CD4-positive, CD25-positive, alpha-beta regulatory T cell (primary cell): ENCODE measurements around the gene EVX2. TPM values are rescaled to one million over a fixed set of nuclear protein-coding genes. Genes with fewer than 3 reads are reported as not detected.

Source experiments
- ATAC-seq, 2 donors: fragments of 150-1000 bp; cut with Tn5 transposase; one replicate each; pipeline ENCODE4 v1.10.0; 2021; ENCODE audit warnings: low read depth in 2 of 2, moderate number of reproducible peaks in 2 of 2, moderate library complexity in 1 of 2
- DNase-seq, 3 donors: peaks; one replicate each; pipeline versions ENCODE4 v3.0.0 to v3.0.0-alpha.2; 2012 to 2022; ENCODE audit warnings: mixed read lengths in 1 of 3
- H3K27ac ChIP-seq: one replicate; pipeline ENCODE4 v1.7.0; 2013; ENCODE audit warnings: mild to moderate bottlenecking, low read length; ENCODE audit not compliant: insufficient read depth, poor library complexity, severe bottlenecking
- H3K27me3 ChIP-seq: one replicate; pipeline ENCODE4 v1.7.0; 2013; ENCODE audit warnings: low read length; ENCODE audit not compliant: control insufficient read depth, insufficient read depth
- H3K36me3 ChIP-seq: one replicate; pipeline ENCODE4 v1.7.0; 2013; ENCODE audit warnings: mild to moderate bottlenecking, low read length, moderate library complexity; ENCODE audit not compliant: control insufficient read depth, insufficient read depth
- H3K4me1 ChIP-seq: 2 replicates; pipeline ENCODE4 v1.7.0; 2013; ENCODE audit warnings: mild to moderate bottlenecking, low read length; ENCODE audit not compliant: insufficient read depth, control insufficient read depth, poor library complexity, severe bottlenecking
- H3K4me3 ChIP-seq: one replicate; pipeline ENCODE4 v1.7.0; 2013; ENCODE audit warnings: low read depth, mild to moderate bottlenecking, low read length, moderate library complexity
- H3K9me3 ChIP-seq, 2 experiments: 1 replicate in 1 of 2; 2 replicates in 1 of 2; pipeline ENCODE4 v1.7.0; 2013; ENCODE audit warnings: low read length in 2 of 2, mild to moderate bottlenecking in 1 of 2, moderate library complexity in 1 of 2; ENCODE audit not compliant: control insufficient read depth in 2 of 2
- H3K27ac Mint-ChIP-seq, 3 donors: one replicate each; pipeline ENCODE4 v1.8.0; 2020 to 2022; ENCODE audit warnings: mild to moderate bottlenecking in 3 of 3, mixed read lengths in 3 of 3, moderate library complexity in 2 of 3
- H3K27me3 Mint-ChIP-seq: one replicate; pipeline ENCODE4 v1.8.0; 2022; ENCODE audit warnings: mild to moderate bottlenecking, mixed read lengths
- H3K36me3 Mint-ChIP-seq: one replicate; pipeline ENCODE4 v1.8.0; 2020; ENCODE audit warnings: mixed read lengths
- H3K4me1 Mint-ChIP-seq, 4 donors: one replicate each; pipeline ENCODE4 v1.8.0; 2020 to 2022; ENCODE audit warnings: mixed read lengths in 4 of 4, mild to moderate bottlenecking in 1 of 4
- H3K4me3 Mint-ChIP-seq, 4 donors: one replicate each; pipeline ENCODE4 v1.8.0; 2020 to 2022; ENCODE audit warnings: mild to moderate bottlenecking in 4 of 4, mixed read lengths in 4 of 4, moderate library complexity in 3 of 4
- H3K9me3 Mint-ChIP-seq, 7 donors: one replicate each; pipeline ENCODE4 v1.8.0; 2020 to 2022; ENCODE audit warnings: mixed read lengths in 7 of 7, mild to moderate bottlenecking in 3 of 7, moderate library complexity in 2 of 7
- polyA plus RNA-seq, 4 donors: library from polyadenylated mRNA; unstranded; fragments of 300-500 nt; fragmentation: Illumina TruSeq; gene quantifications; one replicate each; pipeline ENCODE4 v1.2.3, GENCODE V29; 2021
- total RNA-seq: library from RNA; stranded (reverse); gene quantifications from one replicate; pipeline ENCODE4 v1.2.3, GENCODE V29; 2022

Gene EVX2
- total and polyA plus RNA-seq, 5 donors from 2014 or later: not detected

- ATAC-seq (no peak), DNase-seq (no peak)
- H3K27me3 Mint-ChIP-seq: peaks cover 93% of the 10 kb centered on the region
- peaks cover 10 to 43% (median 26%) of the 10 kb centered on the region in 4 donors for H3K4me1 Mint-ChIP-seq
- peak overlapping the region in 1 of 4 donors; percentile 42 for H3K4me3 Mint-ChIP-seq
- Histone ChIP-seq H3K36me3 (no peaks in the 10 kb centered on the region), H3K4me1 (peaks cover 31% of the 10 kb centered on the region), H3K27me3 (peaks cover 68% of the 10 kb centered on the region), H3K9me3 (peaks cover 6 to 25% of the 10 kb centered on the region in 2 experiments), H3K4me3 (no peak overlapping the region), H3K27ac (no peak overlapping the region)
- peaks cover 11% of the 10 kb centered on the region for H3K36me3 Mint-ChIP-seq
- H3K27ac Mint-ChIP-seq: peak overlapping the region in 1 of 3 donors; percentile 84
- H3K9me3 Mint-ChIP-seq: peaks cover 0 to 20% (median 2%) of the 10 kb centered on the region in 7 donors
Measured at GRCh38 chr2:176094349-176094748, 10.6 kb upstream of the EVX2 start.

- Histone ChIP-seq H3K36me3 (no peaks in the 10 kb centered on the region), H3K9me3 (peaks cover 6 to 25% of the 10 kb centered on the region in 2 experiments), H3K27ac (no peak overlapping the region), H3K27me3 (peaks cover 72% of the 10 kb centered on the region), H3K4me3 (no peak overlapping the region), H3K4me1 (peaks cover 31% of the 10 kb centered on the region)
- DNase-seq (no peak), ATAC-seq (no peak)
- no peak overlapping the region for H3K27ac Mint-ChIP-seq
- H3K27me3 Mint-ChIP-seq: peaks cover 93% of the 10 kb centered on the region
- peaks cover 12% of the 10 kb centered on the region for H3K36me3 Mint-ChIP-seq
- peak overlapping the region in 3 of 4 donors; percentile 15 to 44 (median 19) for H3K4me3 Mint-ChIP-seq
- peaks cover 0 to 22% (median 2%) of the 10 kb centered on the region in 7 donors for H3K9me3 Mint-ChIP-seq
- peaks cover 10 to 42% (median 26%) of the 10 kb centered on the region in 4 donors for H3K4me1 Mint-ChIP-seq
Measured at GRCh38 chr2:176093898-176094249, 10.1 kb upstream of the EVX2 start.

GRCh38 chr2:176093145-176093897, 9.6 kb upstream of the EVX2 start:
- Mint-ChIP-seq H3K9me3 (peaks cover 0 to 23% (median 2%) of the 10 kb centered on the region in 7 donors), H3K4me3 (peak overlapping the region in 3 of 4 donors; percentile 1 to 19 (median 15)), H3K36me3 (peaks cover 12% of the 10 kb centered on the region), H3K27ac (no peak overlapping the region), H3K4me1 (peaks cover 10 to 44% (median 28%) of the 10 kb centered on the region in 4 donors), H3K27me3 (peaks cover 93% of the 10 kb centered on the region)
- H3K27me3 ChIP-seq: peaks cover 77% of the 10 kb centered on the region
- DNase-seq (no peak), ATAC-seq (no peak)
- H3K36me3 ChIP-seq: no peaks in the 10 kb centered on the region
- no peak overlapping the region for H3K27ac ChIP-seq
- peaks cover 31% of the 10 kb centered on the region for H3K4me1 ChIP-seq
- H3K4me3 ChIP-seq: no peak overlapping the region
- H3K9me3 ChIP-seq: peaks cover 6 to 28% of the 10 kb centered on the region in 2 experiments

GRCh38 chr2:176092270-176093144, 8.7 kb upstream of the EVX2 start, which contains the start of gene HOXD13:
HOXD13 (plus strand) TSS chr2:176092721; CDS start chr2:176092891, 170 bp downstream.
- Histone ChIP-seq H3K9me3 (peaks cover 6 to 36% of the 10 kb centered on the region in 2 experiments), H3K36me3 (no peaks in the 10 kb centered on the region), H3K4me3 (no peak within 1 kb of the TSS), H3K27ac (no peak within 1 kb of the TSS), H3K4me1 (peaks cover 26% of the 10 kb centered on the region), H3K27me3 (peaks cover 76% of the 10 kb centered on the region)
- no peak for ATAC-seq
- peaks cover 93% of the 10 kb centered on the region for H3K27me3 Mint-ChIP-seq
- H3K4me1 Mint-ChIP-seq: peaks cover 10 to 44% (median 27%) of the 10 kb centered on the region in 4 donors
- H3K9me3 Mint-ChIP-seq: peaks cover 0 to 25% (median 2%) of the 10 kb centered on the region in 7 donors
- H3K27ac Mint-ChIP-seq: peak within 1 kb of the TSS in 2 of 3 donors; percentile 72 to 94
- DNase-seq: no peak
- peaks cover 12% of the 10 kb centered on the region for H3K36me3 Mint-ChIP-seq
- peak within 1 kb of the TSS in 3 of 4 donors; percentile 55 to 77 (median 72) for H3K4me3 Mint-ChIP-seq

- Mint-ChIP-seq H3K36me3 (peaks cover 12% of the 10 kb centered on the region), H3K27ac (peak overlapping the region in 2 of 3 donors; percentile 72 to 94), H3K4me3 (peak overlapping the region in 3 of 4 donors; percentile 55 to 77 (median 72)), H3K9me3 (peaks cover 0 to 30% (median 2%) of the 10 kb centered on the region in 7 donors), H3K27me3 (peaks cover 93% of the 10 kb centered on the region), H3K4me1 (peaks cover 8 to 38% (median 20%) of the 10 kb centered on the region in 4 donors)
- DNase-seq (no peak), ATAC-seq (no peak)
- Histone ChIP-seq H3K36me3 (no peaks in the 10 kb centered on the region), H3K27me3 (peaks cover 81% of the 10 kb centered on the region), H3K4me1 (peaks cover 17% of the 10 kb centered on the region), H3K9me3 (peaks cover 6 to 37% of the 10 kb centered on the region in 2 experiments), H3K27ac (no peak overlapping the region), H3K4me3 (no peak overlapping the region)
Measured at GRCh38 chr2:176091329-176092258, 7.8 kb upstream of the EVX2 start.

- Mint-ChIP-seq H3K27me3 (peaks cover 93% of the 10 kb centered on the region), H3K36me3 (peaks cover 12% of the 10 kb centered on the region), H3K9me3 (peaks cover 0 to 32% (median 2%) of the 10 kb centered on the region in 7 donors), H3K4me1 (peaks cover 5 to 32% (median 16%) of the 10 kb centered on the region in 4 donors), H3K4me3 (peak overlapping the region in 1 of 4 donors; percentile 7), H3K27ac (no peak overlapping the region)
- no peak overlapping the region for H3K4me3 ChIP-seq
- H3K9me3 ChIP-seq: peaks cover 6 to 38% of the 10 kb centered on the region in 2 experiments
- H3K4me1 ChIP-seq: peaks cover 11% of the 10 kb centered on the region
- H3K36me3 ChIP-seq: no peaks in the 10 kb centered on the region
- no peak for ATAC-seq
- no peak for DNase-seq
- H3K27me3 ChIP-seq: peaks cover 77% of the 10 kb centered on the region
- H3K27ac ChIP-seq: no peak overlapping the region
Measured at GRCh38 chr2:176090862-176091261, 7.1 kb upstream of the EVX2 start.
